Inferior parietal cortex (tissue), 1 donor: ENCODE data around the gene FGF22.

Experiments
- DNase-seq: peaks from one replicate; pipeline ENCODE4 v3.0.0-alpha.2; 2016; ENCODE audit errors: extremely low spot score

FGF22 gene

GRCh38 chr19:643736-644135 is 4.1 kb downstream of the FGF22 start:
- DNase-seq = no peak

GRCh38 chr19:644363-644762 is 4.7 kb downstream of the FGF22 start:
- no peak for DNase-seq

- no peak for DNase-seq
Measured at GRCh38 chr19:644789-645188, 5.1 kb downstream of the FGF22 start.

- no peak for DNase-seq
Measured at GRCh38 chr19:645912-646778, 6.5 kb downstream of the FGF22 start.

- no peak for DNase-seq
Measured at GRCh38 chr19:646779-647565, 7.3 kb downstream of the FGF22 start.

- no peak for DNase-seq
Measured at GRCh38 chr19:647566-648284, 8.0 kb downstream of the FGF22 start.

- DNase-seq = no peak
Measured at GRCh38 chr19:648305-648704, 8.6 kb downstream of the FGF22 start.

GRCh38 chr19:648904-649801 is 9.5 kb downstream of the FGF22 start:
- DNase-seq = no peak

- no peak for DNase-seq
Measured at GRCh38 chr19:650121-650520, 10.4 kb downstream of the FGF22 start.

GRCh38 chr19:651114-651818 is 11.6 kb downstream of the FGF22 start:
- no peak for DNase-seq

GRCh38 chr19:651991-652390 is 12.3 kb downstream of the FGF22 start:
- DNase-seq = no peak

- DNase-seq = no peak
Measured at GRCh38 chr19:652467-653389, 13.0 kb downstream of the FGF22 start.

- no peak for DNase-seq
Measured at GRCh38 chr19:653425-653824, 13.7 kb downstream of the FGF22 start.

- DNase-seq = no peak
Measured at GRCh38 chr19:655691-656090, 16.0 kb downstream of the FGF22 start.

- DNase-seq = no peak
Measured at GRCh38 chr19:656751-657559, 17.3 kb downstream of the FGF22 start.

GRCh38 chr19:657611-658010 is 17.9 kb downstream of the FGF22 start:
- DNase-seq = no peak

- no peak for DNase-seq
Measured at GRCh38 chr19:658059-658839, 18.6 kb downstream of the FGF22 start.
